ENCODE measurements around the gene SLC39A7. TPM values are rescaled to one million over a fixed set of nuclear protein-coding genes. Genes with fewer than 3 reads are reported as not detected.
A peak's percentile ranks its signal among the peaks of the same experiment; 100 is the strongest.

The SLC39A7 gene, protein sequence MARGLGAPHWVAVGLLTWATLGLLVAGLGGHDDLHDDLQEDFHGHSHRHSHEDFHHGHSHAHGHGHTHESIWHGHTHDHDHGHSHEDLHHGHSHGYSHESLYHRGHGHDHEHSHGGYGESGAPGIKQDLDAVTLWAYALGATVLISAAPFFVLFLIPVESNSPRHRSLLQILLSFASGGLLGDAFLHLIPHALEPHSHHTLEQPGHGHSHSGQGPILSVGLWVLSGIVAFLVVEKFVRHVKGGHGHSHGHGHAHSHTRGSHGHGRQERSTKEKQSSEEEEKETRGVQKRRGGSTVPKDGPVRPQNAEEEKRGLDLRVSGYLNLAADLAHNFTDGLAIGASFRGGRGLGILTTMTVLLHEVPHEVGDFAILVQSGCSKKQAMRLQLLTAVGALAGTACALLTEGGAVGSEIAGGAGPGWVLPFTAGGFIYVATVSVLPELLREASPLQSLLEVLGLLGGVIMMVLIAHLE
- 147 and 202 TPM in 2 replicates for total RNA-seq (ENCODE audit: low replicate concordance)
- long read RNA-seq, transcript SLC39A7-201 (8 exons, 2,153 nt): minor isoform, 9 of 45 reads
- long read RNA-seq, transcript SLC39A7-202 (7 exons, 2,409 nt): major isoform, 17 of 45 reads
- long read RNA-seq, partial matches to known transcripts: 16 of 45 reads
- long read RNA-seq, other reads (novel, unspliced or antisense): 3 of 45 reads

DNA sequence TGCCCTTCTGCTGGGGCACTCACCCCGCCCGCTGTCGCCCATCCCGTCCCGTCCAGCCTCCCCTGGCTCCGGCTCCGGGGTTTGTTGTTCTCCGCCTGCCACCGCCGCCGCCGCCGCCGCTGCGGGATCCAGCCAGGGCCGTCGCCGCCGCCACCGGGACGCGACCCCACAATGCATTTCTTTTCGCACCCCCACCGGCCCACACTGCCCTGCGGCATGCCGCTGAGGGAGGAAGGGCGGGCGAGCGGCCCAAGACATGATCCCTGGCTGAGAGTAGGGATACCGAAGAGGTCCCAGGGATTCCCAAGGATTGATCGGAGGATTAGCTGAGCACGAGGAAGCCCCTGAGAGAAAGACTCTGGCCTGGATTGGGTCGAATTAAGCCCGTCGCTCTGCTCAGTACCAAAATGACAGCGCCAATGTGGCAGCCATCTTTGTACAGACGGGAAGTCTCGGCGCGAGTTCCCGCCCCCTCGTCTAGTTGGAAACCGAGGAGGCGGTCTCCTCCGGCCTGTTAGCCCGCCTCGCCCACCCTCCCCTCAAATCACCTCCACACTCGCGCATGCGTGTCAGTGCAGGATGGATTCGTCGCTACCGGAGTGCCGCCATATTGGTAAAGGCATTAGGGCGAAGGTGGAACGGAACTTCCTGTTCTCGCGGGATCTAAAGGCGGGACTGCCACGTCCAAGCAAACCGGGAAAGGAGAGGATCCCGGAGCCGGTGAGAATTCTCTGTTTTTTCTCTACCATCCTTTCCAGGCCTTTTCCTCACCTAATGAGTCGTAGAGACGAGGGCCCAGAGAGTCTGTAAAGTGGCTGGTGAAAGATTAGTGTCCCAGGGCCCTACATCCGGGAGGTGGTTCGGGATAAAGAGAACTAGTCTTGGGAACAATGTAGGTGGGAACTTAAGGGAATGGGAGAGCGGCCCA is at the start of gene SLC39A7, which contains the start of gene RXRB:
Gene SLC39A7, plus strand, starts transcription at position 649 of the 928 bp plus-strand sequence. CDS start 379 bp downstream, outside the sequence.
Gene RXRB, minus strand, starts transcription at position 447 of the 928 bp plus-strand sequence. Its CDS starts 189 bp downstream, at position 258.
- Mint-ChIP-seq H3K9me3 (no peaks in the 10 kb centered on the region), H3K4me1 (ENCODE audit: unreplicated experiment) (peaks cover 66% of the 10 kb centered on the region), H3K36me3 (peaks cover 41% of the 10 kb centered on the region), H3K27me3 (no peaks in the 10 kb centered on the region), H3K4me3 (peak within 1 kb of the TSS; percentile 100), H3K27ac (peak within 1 kb of the TSS; percentile 99)
- TF ChIP-seq, protein P1, sequence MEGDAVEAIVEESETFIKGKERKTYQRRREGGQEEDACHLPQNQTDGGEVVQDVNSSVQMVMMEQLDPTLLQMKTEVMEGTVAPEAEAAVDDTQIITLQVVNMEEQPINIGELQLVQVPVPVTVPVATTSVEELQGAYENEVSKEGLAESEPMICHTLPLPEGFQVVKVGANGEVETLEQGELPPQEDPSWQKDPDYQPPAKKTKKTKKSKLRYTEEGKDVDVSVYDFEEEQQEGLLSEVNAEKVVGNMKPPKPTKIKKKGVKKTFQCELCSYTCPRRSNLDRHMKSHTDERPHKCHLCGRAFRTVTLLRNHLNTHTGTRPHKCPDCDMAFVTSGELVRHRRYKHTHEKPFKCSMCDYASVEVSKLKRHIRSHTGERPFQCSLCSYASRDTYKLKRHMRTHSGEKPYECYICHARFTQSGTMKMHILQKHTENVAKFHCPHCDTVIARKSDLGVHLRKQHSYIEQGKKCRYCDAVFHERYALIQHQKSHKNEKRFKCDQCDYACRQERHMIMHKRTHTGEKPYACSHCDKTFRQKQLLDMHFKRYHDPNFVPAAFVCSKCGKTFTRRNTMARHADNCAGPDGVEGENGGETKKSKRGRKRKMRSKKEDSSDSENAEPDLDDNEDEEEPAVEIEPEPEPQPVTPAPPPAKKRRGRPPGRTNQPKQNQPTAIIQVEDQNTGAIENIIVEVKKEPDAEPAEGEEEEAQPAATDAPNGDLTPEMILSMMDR (conservative IDR thresholded peaks at IDR 0.05): no peak
- DNase-seq (ENCODE audit: extremely low spot score, unreplicated experiment): peak; percentile 98

DNA sequence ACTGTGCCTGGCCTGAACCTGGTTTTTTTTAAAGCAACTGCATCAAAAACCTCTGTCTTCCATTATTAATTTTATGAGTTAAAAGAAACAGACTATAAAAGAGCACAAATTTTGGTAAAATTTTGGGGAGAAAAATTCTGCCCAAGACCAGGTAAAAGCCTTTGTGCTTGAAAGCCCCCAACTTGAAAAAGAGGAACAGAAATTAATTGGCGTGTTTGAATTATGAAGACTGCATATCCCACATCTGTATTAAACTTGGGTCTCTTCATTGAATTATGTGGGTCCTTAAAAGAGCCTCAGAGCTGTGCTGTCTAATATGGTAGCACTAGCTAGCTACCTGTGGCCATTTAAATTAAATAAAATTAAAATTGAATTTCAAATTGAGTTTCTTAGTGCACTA is 49.6 kb upstream of the SLC39A7 start:
- DNase-seq (ENCODE audit: extremely low spot score, unreplicated experiment): no peak
- no peaks in the 10 kb centered on the region for H3K36me3 Mint-ChIP-seq

DNA sequence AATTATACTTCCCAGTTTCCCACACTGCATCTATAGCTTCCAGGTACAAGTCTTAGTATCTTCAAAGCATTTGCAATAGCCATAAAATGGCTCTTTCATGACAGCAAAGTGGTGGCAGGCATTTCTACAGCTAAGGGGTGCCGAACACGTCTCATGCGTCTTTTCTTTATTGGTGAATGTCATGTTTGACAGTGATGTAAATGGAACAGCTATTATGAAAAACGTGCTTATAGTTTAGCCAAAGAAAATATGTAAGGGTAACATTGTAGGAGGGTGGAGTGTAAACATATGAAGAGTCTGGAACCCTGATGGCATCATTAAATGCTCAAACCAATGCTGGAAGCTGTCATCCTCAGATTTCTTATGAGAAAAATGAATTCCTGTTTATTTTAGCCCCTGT is 46.3 kb upstream of the SLC39A7 start:
- peaks cover 9% of the 10 kb centered on the region for H3K9me3 Mint-ChIP-seq
- H3K4me3 Mint-ChIP-seq: no peak overlapping the region
- H3K4me1 Mint-ChIP-seq (ENCODE audit: unreplicated experiment): no peaks in the 10 kb centered on the region
- no peak for DNase-seq (ENCODE audit: extremely low spot score, unreplicated experiment)
- TF ChIP-seq, protein P1 (conservative IDR thresholded peaks at IDR 0.05): no peak
- H3K27ac Mint-ChIP-seq: no peak overlapping the region
- peaks cover 17% of the 10 kb centered on the region for H3K27me3 Mint-ChIP-seq
- H3K36me3 Mint-ChIP-seq: no peaks in the 10 kb centered on the region

More for the DNA sequence above, 49.6 kb upstream of the SLC39A7 start:
- no peaks in the 10 kb centered on the region for H3K4me1 Mint-ChIP-seq (ENCODE audit: unreplicated experiment)
- no peak overlapping the region for H3K4me3 Mint-ChIP-seq
- H3K27ac Mint-ChIP-seq: no peak overlapping the region
- TF ChIP-seq, protein P1 (conservative IDR thresholded peaks at IDR 0.05): no peak
- H3K27me3 Mint-ChIP-seq: peaks cover 28% of the 10 kb centered on the region
- H3K9me3 Mint-ChIP-seq: peaks cover 9% of the 10 kb centered on the region

DNA sequence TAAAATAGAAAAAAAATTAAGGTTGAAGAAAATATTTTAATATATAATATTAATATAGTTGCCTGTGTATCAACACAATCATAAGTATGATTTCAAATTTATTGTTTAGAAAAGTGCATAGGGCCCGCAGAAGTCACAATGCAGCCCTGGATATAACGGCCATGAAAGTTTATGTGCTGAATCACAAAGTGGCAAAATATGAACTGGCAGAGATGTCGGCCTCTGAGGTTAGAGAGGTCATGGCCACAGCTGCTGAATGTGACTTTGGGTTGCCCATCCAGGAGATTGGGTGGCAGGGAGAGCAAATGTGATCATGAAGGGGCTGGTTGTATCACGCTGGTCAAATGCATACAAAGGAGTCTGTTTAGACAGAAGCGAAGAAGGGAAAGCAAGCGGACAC is 44.1 kb upstream of the SLC39A7 start:
- Mint-ChIP-seq H3K27ac (no peak overlapping the region), H3K36me3 (no peaks in the 10 kb centered on the region), H3K4me1 (ENCODE audit: unreplicated experiment) (peaks cover 7% of the 10 kb centered on the region), H3K9me3 (peaks cover 9% of the 10 kb centered on the region), H3K4me3 (no peak overlapping the region), H3K27me3 (peaks cover 11% of the 10 kb centered on the region)
- TF ChIP-seq, protein P1 (conservative IDR thresholded peaks at IDR 0.05): no peak
- no peak for DNase-seq (ENCODE audit: extremely low spot score, unreplicated experiment)

DNA sequence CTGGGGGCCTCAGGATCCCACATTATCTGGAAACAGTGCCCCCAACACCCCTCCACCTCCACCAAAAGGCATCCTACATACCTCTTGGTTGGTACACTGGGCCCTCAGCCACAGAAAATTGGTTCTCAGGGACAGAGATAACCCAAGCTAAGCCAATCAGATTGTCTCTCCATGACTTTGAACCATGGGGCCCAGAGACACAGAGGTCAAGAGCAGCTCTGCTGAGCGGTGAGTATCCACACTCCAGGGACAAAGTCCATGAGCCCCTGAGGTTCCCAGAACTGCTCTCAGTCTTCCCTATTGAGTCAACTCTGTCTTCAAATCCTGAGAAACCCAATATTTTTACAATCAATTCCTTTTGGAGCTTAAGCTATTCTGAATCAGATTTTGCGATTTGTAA is 43.7 kb upstream of the SLC39A7 start:
- H3K4me1 Mint-ChIP-seq (ENCODE audit: unreplicated experiment): peaks cover 7% of the 10 kb centered on the region
- H3K36me3 Mint-ChIP-seq: no peaks in the 10 kb centered on the region
- DNase-seq (ENCODE audit: extremely low spot score, unreplicated experiment): no peak
- TF ChIP-seq, protein P1 (conservative IDR thresholded peaks at IDR 0.05): no peak
- H3K27me3 Mint-ChIP-seq: peaks cover 11% of the 10 kb centered on the region
- H3K27ac Mint-ChIP-seq: no peak overlapping the region
- peaks cover 6% of the 10 kb centered on the region for H3K9me3 Mint-ChIP-seq
- H3K4me3 Mint-ChIP-seq: no peak overlapping the region
